Neural progenitor cell (in vitro differentiated cells): ENCODE results near the gene FOLR1.

ENCODE experiments used
- EZH2 ChIP-seq: fragments of 200-600 bp; sonication (generic); IDR thresholded peaks from 2 replicates; pipeline ENCODE4 v1.6.1; 2017; ENCODE audit warnings: antibody characterized with exemption, mild to moderate bottlenecking, moderate library complexity
- EZH2phosphoT487 ChIP-seq: fragments of 200-600 bp; sonication (generic); IDR thresholded peaks from 2 replicates; pipeline ENCODE4 v1.6.1; 2017; ENCODE audit warnings: antibody characterized with exemption
- TF ChIP-seq, protein P1 (sequence below): fragments of 200-600 bp; sonication (generic); IDR thresholded peaks from 2 replicates; pipeline ENCODE4 v1.5.1; 2017; ENCODE audit warnings: antibody characterized with exemption, mild to moderate bottlenecking

DNA sequence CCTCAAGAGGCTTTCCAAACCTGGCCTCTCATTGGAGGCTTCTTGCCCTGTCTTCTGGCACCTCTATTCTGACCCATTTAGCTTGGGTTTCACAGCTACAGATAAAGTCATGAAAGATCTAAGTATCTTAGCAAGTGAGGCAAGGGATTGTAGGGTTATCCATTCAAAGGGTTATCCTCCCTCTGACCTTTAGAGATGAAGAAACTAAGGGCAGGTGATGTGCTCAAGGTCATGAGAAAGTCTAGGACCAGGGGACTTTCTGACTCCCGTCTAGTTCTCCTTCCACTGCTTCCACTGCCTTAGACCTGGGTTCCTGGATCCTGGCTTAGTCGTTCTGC is 44.8 kb downstream of the FOLR1 start:
- TF ChIP-seq, protein P1, sequence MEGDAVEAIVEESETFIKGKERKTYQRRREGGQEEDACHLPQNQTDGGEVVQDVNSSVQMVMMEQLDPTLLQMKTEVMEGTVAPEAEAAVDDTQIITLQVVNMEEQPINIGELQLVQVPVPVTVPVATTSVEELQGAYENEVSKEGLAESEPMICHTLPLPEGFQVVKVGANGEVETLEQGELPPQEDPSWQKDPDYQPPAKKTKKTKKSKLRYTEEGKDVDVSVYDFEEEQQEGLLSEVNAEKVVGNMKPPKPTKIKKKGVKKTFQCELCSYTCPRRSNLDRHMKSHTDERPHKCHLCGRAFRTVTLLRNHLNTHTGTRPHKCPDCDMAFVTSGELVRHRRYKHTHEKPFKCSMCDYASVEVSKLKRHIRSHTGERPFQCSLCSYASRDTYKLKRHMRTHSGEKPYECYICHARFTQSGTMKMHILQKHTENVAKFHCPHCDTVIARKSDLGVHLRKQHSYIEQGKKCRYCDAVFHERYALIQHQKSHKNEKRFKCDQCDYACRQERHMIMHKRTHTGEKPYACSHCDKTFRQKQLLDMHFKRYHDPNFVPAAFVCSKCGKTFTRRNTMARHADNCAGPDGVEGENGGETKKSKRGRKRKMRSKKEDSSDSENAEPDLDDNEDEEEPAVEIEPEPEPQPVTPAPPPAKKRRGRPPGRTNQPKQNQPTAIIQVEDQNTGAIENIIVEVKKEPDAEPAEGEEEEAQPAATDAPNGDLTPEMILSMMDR, result no peak
- no peak for TF ChIP-seq EZH2
- no peak for TF ChIP-seq EZH2phosphoT487
